ENCODE data around the gene CST4.
"Not testable (repeated sequence)": the region's sequence is repeated elsewhere in the genome, so short reads cannot be mapped to it uniquely, and the experiment has no call there.

Gene CST4

DNA sequence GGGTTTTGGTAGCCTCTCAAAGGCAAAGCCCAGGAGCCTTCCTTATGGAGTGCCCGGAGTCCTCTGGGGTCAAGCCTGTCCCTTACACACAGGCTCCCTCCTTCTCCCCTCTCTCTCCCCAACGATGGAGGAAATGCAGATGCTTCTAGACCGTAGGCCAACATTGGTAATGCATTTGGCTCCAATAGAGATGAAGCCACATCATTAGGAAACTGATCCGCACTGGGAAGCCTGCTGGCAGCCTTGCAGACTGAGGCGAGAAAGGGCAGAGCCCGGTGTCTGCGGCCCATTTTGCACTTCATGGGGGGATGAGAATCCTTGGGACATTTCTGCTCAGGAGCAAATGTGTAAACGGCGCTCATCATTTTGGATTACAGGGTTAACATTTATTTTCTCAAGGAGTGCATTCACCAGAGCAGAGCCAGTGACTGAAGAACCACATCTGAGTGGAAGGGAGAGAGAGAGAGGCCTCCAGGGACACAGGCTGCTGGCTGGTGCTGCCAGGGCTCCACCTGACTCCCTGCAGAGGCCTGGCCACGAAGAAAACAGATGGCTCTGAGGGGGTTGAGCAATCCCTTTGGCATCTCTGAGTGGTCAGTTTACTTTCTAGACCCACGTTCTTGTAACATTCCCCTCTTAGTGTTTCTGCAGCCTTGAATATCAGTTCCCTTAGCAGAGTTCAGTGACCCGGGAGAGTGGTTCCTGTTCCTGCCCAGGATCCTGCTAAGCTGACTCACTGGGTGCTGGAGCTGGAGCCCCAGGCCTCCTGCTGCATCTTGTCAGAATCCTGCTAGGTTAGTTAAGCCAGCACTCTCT lies 46.7 kb downstream of the CST4 start:
- no peak for DNase-seq (ENCODE audit: low read depth, low spot score)

GRCh38 chr20:23640671-23641667 lies 47.9 kb downstream of the CST4 start:
- DNase-seq (ENCODE audit: low read depth, low spot score): no peak

GRCh38 chr20:23640018-23640601 lies 48.7 kb downstream of the CST4 start:
- DNase-seq (ENCODE audit: low read depth, low spot score): no peak

DNA sequence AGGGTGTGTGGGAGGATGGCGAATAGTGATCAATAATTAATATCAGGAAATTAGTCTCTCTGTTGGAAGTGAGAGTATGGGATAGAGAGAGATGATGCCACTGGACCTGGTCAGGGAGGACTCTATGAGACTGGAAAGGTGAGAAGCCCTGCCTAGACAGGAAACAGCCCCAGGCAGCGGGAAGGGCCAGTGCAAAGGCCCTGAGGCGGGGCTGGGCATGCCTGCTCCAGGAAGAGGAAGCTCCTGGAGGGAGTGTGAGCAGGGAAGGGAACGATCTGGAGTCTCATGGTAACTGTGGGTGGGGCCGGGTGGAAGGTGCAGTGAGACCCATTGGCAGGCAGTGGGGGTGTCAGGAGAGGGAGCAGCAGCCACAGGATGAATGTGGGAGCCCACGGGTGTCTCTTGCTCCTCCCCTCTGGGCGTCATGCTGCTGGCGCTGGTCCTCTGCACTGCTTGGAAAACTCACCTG lies 49.3 kb downstream of the CST4 start:
- no peak for DNase-seq (ENCODE audit: low read depth, low spot score)

DNA sequence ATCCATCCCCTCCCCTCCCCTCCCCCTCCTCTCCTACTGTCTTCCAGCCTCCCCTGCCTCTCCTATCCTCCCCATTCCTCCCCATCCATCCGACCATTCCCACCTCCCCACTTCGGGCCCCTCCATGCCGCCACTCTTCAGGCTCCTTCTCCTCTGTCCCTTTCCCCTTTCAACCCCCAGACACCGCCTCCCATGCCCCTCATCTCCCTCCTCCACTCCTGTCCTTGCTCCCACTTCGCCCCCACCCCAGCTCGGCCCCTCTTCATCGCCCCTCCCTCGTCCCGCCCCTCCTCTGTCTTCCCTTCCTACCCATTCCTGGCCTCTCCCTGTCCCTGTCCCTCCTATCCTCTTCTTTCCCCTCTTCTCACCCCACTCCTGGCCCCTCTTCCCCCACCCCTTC lies 50.5 kb downstream of the CST4 start:
- no peak for DNase-seq (ENCODE audit: low read depth, low spot score)

DNA sequence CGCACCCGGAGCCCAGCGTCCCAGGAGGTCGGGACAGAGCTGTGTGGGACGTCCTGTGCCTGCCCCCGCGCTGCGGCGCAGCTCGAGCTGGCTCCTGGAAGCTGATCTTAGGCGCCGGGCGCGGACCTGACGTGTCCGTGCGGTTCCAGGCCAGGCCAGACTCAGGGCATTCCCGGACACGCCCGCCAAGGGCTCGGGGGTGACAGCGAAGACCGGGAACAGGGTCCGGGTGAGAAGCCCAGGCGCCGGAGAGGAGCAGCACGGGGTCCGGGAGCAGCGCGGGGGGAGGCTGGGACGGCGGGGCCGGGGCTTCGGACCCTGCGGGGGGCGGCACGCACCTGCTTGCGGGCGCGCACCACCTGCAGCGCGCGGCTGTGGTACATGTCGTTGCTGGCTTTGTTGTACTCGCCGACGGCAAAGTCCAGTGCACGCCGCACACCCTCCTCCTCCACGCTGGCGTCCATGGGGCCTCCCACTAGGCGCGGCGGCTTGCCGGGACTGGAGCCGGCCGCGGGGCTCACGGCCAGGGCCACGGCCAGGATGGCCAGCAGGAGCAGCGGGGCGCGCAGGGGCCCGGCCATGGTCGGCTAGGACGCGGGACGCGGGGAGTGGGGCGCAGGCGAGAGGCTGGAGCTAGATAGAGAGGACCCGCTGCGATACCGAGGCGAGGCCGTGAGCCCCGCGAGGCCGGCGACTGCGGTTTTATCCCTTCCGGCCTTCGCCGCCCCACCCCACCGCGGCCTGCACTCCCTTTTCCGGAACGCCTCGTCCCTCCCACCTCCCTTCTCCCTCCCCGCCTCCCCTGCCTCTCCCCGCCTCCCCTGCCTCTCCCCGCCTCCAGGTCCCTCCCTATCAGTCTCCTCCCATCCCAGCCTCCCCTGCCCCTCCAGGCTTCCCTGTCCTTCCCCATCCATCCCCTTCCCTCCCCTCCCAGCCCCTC lies 51.3 kb downstream of the CST4 start, which contains the start of gene CST3:
Gene CST3 (minus strand): TSS at position 674 of the 940 bp plus-strand sequence. CDS start 93 bp downstream, at position 581.
- DNase-seq (ENCODE audit: low read depth, low spot score): no peak

GRCh38 chr20:23636908-23637281 lies 51.9 kb downstream of the CST4 start:
- DNase-seq (ENCODE audit: low read depth, low spot score): no peak

DNA sequence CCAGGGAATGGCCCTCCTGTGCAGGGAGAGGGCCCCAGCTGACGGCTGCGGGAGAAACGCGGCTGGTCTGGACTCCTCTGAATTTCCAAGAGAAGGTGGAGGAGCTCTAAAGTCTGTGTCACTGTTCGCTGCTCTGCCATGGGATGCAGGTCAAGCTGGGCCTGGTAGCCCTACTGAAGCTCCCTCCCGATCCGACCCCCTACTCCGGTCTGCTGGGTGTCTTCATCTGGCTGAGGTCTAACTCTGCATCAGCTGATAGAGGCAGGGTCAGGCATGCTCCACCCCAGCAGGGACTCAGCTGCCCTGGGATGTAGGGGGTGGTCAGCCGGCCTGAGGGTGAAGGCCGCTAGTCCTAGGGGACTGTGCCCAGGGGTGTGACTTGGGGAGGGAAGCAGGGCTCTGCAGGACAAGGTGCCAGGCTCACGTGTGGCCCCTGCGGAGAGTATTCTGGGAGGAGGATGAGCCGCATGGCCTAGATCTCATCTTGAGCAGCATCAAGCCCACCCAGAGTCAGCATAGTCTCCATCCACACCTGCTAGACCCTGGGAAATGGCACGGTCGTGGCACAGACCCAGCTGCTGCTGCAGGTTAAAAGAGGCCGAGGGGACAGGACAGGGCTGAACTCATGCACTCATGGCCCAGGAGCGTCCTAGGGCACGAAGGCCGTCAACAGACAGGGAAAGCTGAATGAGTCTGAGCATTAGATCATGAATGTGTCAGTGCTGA lies 52.5 kb downstream of the CST4 start:
- no peak for DNase-seq (ENCODE audit: low read depth, low spot score)

DNA sequence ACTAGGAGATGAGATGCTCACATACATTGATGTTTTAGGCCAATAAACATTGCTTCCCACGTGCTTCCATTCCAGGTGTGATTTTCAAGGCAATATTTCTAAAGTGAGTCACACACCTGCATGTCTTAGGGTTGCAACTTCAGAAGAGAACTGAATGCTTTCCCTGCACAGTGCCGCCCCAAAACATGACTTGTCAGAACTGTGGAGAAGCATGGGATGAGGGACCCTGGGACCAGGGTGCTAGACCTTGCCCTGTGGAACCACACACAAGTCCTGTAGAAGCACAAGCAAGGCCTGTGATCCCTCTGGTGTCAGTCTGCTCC lies 53.1 kb downstream of the CST4 start:
- not testable (repeated sequence) for DNase-seq (ENCODE audit: low read depth, low spot score)
